Measurements from ENCODE around the gene TMPRSS5.
"Not testable (repeated sequence)": the region's sequence is repeated elsewhere in the genome, so short reads cannot be mapped to it uniquely, and the experiment has no call there.

Gene TMPRSS5

DNA sequence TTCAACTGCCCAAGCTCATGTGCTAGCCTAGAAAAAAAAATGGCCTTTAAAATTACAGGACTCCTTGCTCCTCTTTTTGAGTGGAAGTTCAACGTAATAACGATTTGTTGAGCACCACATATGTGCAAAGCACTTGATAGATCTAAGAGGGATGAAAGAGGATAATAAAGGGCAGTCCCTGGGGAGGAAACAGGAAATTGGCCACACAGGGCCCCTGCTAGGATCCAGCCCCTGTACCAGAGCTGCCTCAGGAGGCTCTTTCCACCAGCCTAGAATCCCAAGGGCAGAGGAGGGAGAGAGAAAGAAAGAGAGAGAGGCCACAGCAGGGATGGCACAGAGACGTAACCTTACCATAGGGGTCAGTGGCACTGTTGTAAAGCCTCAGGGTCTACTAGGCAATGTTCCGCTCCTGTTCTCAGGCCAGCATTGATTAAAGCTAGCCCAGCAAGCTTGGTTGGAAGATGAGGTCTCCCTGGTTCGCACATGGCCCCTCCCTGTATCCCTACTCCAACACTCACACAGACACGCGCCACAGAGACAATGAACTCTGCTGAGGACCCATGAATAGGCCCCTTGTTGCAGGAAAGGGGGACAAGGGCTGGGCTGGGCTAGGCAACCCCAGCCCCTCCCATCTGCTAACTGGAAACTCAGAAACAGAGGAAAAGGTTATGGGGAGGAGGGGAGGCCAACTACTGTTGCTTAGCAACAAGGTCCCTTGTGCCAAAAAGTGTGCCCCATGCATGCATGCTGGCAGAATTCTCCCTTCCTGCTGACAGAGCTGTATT, at the start of gene TMPRSS5:
TSS of gene TMPRSS5 (minus strand) at position 438 of the 785 bp plus-strand sequence. CDS start at position 354, 84 bp downstream.
- DNase-seq (ENCODE audit: low read depth), result no peak

DNA sequence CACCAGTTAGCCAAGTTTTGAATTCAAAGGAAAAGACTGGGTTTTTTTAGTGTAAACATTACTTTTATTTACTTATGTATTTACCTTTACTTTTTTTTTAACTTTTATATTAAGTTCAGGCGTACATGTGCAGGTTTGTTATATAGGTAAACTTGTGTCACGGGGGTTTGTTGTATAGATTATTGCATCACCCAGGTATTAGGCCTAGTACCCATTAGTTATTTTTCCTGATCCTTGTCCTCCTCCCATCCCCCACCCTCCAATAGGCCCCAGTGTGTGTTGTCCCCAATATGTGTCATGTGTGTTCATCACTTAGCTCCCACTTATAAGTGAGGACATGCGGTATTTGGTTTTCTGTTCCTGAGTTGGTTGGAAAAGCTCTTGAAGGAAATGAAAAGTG, 46.8 kb upstream of the TMPRSS5 start:
- DNase-seq (ENCODE audit: low read depth), result no peak

DNA sequence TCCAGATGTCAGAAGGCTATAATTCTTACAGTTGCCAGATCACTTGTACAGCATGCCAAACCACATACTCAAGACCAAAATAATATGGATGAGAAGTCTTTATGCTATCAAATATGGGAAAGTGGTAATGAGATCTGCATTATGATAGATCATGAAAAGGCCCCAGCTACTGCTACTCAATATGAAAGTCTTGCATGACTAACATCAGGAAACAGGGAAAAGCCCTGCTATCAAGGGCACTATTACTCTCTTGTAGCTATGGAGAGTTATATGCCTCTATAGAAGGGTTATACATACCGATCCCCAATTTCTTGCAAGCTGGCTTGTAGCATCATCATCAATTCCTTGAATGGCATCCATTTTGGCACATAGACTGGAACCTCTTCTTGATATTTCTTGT, 30.2 kb upstream of the TMPRSS5 start:
- no peak for DNase-seq (ENCODE audit: low read depth)

DNA sequence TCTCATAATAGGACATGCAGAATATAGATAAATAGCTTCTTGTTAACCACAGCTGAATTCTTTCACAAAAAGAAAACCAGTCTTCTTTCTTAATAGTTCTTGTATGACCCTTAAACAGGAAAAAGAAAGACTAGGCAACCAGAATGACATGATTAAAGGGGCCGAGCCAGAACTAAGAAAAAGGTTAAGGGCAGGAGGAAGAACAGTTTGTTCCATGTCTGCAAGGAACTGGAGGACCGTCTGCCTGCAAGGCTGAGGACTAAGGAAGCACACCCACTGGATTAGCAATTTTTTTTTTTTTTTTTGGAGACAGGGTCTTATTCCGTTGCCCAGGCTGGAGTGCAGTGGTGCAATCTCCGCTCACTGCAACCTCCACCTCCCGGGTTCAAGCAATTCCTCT, 26.0 kb upstream of the TMPRSS5 start:
- DNase-seq (ENCODE audit: low read depth), result no peak

DNA sequence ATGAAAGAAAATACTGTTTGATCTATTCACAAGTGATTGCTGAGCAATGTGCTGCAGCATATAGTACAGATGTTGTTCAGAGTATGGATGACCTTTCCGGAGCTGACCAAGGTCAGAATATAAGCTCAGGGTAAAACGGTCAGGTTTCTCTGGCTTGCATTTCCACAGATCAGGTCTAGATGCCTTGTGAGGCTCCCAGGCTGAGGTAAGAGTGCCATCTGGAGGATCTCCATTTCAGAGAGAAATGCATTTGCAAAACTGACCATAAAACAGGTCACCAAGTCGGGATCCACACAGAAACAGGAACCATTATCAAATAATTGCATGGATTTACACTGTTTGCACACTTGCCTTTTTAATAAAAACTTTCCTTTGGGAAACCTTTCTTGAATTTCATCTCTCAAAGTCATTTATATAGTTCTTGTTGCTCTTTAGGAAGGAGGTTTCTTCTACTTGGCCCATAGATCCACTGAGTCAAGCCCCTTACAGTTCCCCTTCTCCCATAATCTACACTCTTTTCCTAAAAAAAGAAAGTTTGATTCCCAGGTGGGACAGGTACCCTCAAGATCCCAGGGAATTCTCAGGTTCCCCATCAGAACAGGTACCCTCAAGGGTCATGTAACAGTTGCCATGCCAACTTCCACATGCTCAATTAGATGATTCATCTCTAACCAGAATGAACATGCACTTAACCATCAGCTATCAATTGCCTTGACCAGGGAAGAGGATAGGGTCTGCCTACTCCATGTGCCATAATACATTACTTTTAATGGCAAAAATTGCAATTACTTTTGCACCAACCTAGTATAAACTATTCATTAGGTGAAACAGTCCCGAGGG, 25.0 kb upstream of the TMPRSS5 start:
- DNase-seq (ENCODE audit: low read depth), result no peak

DNA sequence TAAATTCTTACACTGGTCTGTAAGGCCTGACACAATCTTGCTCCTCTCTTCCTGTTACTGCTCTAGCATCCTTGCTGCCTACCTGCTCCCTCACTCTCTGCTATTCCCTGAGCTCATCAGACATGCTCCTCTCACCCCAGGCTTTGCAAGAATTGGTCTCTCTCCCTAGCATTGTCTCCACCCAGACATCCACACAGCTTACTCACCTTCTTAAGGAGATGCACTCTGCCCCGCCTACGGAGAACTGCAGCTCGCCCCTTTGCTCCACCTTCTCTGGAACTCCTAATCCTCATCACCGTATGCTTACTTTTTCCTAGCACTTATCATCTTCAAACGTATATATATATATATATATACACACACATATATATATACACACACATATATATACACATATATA, 23.3 kb upstream of the TMPRSS5 start:
- no peak for DNase-seq (ENCODE audit: low read depth)

DNA sequence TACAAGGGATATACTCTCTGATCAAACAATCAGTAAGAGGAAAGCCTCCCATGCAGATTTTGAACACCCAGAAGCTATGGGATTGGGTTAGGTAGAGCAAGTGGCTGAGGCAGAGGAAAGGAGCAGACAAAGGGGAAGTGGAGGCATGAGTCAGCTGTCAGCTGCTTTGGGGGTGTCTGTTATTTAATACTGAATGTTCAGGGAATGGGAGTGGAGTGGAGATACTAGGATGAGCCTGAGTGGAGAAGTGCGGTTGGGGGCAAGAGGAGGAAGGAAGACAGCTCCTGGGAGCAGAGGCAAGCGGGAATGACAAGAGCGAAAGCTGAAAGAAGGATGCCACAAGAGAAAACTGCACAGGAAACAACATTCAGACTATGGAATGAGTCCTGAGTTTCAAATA, 22.7 kb upstream of the TMPRSS5 start:
- DNase-seq (ENCODE audit: low read depth), result no peak

DNA sequence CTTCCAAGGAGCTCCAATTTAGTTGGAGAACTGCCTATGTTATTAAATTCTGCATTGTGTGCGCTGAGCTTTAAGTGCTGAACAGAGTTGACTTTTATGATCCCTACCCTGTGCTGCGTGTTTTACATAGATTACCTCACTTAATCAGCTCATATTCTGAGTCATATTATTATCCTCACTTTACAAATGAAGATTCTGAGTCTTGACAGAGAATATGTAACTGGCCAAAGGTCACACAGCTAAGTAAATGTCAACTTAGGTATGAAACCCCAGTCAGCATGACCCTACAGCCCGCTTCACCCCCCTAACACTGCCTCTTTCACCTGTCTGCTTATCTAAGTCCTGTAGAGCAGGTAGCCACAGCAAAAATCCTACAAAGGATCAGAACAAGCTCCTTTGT, 19.8 kb upstream of the TMPRSS5 start:
- no peak for DNase-seq (ENCODE audit: low read depth)

DNA sequence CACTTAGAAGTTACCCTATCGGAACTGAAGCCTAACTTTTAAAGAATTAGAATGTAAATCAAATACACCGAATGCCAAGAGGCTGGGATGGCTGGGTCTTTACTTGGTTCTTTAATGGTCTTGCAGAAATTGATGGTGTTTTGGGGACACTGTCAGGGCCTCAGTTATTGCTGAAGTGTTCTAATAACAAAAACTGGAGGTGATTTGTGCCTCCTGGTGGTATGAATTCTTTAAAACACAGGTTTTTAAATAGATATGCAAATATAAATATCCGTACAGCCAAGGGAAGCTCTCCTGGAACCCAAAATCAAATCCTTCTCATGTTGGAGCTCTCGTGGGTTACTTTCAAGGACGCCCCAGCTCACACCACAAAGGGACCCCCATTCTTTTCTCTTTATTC, 19.3 kb upstream of the TMPRSS5 start:
- DNase-seq (ENCODE audit: low read depth), result no peak

DNA sequence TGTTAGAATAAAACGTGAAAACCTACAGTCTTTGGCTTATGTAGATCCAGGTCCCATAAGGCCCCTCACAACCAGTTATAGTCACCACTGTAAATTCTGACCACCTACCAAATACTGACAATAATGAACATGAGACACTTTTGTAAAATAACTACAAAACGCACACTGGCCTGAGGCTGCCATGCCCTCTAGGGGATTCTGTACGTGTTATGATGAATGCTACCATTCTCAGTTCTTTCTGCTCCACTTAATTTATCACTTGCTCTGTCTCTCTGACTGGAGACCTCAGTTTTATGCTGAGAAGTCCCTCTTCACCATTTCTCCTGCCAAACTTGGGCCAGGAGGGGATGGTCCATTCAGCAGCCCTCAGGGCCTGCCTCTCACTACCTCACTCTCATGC, 18.7 kb upstream of the TMPRSS5 start:
- DNase-seq (ENCODE audit: low read depth), result no peak

DNA sequence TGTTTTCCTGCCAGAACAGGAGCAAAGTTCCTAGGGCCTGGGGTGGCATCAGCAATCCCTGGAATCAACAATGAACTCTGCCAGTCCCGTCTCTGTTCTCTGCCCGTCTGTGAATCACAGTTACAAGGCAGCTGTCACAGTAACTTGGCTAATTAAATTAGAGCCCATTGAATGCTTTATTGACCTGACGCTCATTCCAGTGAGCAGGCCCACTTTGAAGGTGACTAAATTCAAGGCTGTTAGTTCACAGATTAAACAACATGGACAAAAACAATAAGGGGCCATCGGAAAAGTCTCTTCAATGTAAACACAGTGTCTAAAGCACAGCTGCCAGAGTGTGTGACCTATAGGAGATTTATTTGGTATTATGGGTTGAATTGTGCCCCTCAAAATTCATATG, 17.7 kb upstream of the TMPRSS5 start:
- DNase-seq (ENCODE audit: low read depth), result no peak

DNA sequence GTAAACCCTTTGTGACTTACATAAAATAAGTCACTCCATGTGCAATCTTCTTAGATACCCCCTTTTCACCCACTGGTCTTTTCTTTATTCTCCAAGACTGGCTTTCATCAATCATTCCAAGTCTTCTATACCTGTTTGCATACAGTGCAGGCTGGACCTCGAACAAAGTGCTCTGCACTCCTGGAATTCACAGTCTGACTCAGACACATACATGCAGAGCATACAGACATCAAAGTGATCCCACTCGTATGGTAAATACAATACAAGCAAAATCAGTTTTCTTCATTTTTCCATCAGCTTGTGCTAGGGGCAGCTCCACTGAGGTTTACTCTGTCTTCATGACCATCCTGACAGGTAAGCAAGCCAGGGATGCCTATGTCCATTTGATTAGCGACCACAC, 16.8 kb upstream of the TMPRSS5 start:
- DNase-seq (ENCODE audit: low read depth), result no peak

DNA sequence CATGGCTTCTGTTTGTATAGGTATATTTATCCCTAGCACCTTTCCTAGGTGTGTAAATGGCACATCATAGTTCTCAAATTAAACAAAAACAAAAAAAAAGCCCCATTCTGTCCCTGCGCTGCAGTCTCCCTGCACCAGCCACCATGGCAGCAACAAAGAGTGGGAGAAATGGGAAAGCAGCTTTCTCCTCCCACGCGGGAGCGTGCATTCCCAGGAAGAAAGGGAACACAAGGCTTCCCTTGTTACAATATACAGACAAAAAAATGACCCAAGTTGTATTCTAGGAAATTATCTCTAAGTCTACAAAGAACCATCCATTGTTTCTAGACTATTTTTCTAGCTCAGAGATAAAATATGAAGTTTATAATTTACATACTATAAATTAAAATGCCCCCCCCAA, 16.1 kb upstream of the TMPRSS5 start:
- DNase-seq (ENCODE audit: low read depth), result no peak

DNA sequence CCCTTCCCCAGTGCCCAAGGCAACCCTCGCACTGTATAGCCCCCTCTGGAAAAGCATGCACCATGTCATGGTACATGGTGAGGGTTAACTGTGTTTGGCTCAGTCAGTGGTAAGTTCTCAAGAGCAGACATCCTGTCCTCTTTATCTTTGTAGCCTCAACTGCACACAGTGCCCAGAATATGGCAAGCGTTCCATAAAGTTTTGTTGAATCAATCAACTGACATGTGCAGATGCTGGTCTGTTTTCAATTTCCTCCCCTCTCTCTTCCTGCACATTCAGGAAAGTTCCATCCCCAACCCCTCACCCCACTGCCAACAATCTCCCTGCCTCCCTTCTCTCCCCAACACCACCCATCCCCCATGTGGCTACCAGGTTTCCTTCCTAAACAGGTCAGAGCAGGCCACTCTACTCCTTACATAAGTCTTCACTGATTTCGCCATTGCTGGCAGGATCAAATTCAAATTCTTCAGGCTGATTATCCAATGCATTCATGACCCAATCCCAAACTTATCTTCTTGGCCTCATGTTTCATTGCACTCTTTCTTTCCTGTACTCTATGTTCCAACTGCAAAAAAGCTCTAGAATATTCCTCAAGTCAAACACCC, 15.5 kb upstream of the TMPRSS5 start:
- DNase-seq (ENCODE audit: low read depth), result no peak

DNA sequence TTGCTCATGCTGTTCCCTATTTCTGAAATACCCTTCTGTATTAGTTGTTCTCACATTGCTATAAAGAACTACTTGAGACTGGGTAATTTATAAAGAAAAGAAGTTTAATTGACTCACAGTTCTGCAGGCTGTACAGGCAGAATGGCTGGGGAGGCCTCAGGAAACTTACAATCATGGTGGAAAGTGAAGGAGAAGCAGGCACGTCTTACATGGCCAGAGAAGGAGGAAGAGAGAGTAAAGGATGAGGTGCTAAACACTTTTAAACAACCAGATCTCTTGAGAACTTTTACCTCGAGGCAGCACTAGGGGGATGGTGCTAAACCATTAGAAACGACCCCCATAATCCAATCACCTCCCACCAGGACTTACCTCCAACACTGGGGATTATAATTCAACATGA, 14.4 kb upstream of the TMPRSS5 start:
- DNase-seq (ENCODE audit: low read depth), result not testable (repeated sequence)

DNA sequence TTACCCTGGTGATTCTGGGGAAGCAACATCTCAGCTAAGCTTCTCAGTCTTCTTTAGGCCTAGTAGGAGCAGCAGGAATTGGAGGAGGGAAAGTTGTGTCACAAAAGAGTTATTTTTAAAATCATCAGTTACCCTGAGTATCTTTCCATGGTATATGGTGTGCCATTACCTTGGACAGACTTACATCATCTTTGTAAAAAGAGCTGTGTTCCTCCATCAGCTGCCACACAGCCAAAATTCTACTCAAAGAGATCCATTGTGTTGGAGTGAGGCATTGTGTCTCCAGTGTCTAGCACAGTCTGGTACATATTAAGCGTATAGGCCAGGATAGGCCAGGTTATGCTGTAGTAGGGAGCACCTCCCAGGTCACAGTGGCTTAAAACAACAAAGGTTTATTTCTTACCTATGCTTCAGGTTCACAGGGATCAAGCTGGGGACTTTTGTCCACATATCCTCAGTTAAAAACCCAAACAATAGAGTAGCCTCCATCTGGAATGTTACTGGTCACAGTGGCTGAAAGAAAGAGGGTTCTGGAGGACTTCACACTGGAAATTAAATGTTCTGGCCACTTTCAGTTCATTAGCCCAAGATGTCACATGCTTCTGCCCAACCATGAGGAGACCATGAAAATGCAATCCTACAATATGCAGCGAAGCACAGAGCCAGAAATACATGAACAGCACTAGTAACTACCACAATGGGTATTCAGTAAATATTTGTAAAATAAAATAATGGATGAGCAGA, 9.9 kb upstream of the TMPRSS5 start:
- no peak for DNase-seq (ENCODE audit: low read depth)

DNA sequence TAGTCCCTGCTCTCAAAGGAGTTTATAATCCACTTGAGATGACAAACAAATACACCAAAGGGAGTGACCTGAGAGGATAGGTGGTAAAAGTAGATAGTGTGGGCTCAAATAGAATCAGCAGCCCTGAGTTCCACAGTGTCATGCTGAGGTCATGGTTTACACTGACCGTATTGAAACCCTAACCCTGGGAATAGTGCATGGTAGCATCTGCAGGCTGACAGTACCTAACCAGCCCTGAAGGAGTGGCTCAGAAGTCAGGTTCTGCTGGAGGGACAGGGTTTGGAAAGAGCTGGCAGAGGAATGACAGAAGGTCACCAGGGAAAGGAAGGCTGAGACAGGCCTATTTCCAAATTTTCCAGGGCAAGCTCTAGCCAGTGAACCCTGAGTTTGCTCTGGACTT, 9.2 kb upstream of the TMPRSS5 start:
- no peak for DNase-seq (ENCODE audit: low read depth)

DNA sequence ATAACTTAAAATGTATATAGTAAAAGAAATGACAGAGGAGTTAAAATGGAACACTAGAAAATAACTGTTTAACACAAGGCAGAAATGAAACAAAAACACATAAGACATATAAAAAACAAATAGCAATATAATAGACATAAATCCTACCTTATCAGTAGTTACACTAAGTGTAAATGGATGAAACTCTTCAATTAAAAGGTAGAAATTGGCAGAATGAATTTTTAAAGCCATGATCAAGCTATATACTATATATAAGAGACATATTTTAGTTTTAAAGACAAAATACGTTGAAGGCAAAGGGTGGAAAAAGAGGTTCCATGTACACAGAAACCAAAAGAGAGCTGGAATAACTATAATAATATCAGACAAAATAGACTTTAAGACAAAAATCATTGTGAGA, 4.9 kb upstream of the TMPRSS5 start:
- no peak for DNase-seq (ENCODE audit: low read depth)

DNA sequence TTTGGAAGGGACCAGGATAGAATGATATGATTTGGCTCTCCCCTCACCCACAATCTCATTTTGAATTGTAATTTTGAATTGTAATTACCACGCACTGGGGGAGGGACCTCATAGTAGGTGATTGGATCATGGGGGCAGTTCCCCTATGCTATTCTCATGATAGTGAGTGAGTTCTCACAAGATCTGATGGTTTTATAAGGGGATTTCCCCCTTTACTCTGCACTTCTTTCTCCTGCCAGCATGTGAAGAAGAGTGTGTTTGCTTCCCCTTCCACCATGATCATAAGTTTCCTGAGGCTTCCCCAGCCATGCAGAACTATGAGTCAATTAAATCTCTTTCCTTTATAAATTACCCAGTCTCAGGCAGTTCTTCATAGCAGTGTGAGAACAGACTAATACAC, 2.6 kb downstream of the TMPRSS5 start:
- DNase-seq (ENCODE audit: low read depth), result not testable (repeated sequence)

DNA sequence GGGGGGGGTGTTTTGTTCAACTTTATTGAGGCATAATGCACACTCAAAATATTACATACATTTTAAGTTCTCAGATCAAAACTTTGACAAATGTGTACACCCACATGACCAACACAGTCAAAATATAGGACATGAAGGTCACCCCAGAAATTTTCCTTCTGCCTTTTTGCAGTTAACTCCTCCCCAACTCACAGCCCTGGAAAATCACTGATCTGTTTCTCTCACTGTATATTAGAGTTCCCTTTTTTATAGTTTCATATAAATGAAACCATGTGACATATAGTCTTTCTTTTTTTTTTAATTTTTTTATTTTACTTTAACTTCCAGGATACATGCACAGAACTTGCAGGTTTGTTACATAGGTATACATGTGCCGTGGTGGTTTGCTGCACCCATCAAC, 4.6 kb downstream of the TMPRSS5 start:
- no peak for DNase-seq (ENCODE audit: low read depth)

DNA sequence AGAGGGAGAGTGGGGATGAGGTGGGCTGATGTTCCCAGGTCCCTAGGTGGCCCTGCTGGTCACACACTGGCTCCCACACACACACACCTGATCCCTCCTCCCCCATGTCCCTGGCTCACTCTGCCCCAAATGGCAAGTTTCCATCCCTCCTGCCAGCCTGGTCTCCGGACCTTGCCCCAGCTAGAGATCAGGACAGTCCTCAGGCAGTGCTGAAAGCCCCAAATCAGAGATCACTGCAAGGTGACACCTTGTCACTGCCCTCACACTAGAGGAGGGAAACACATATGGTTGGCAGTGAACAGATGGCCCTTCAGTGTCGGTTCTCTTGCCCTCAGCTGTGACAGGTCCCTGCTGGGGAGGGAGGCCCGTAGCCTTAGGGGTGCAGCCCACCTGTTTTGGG, 7.6 kb downstream of the TMPRSS5 start:
- DNase-seq (ENCODE audit: low read depth), result no peak

DNA sequence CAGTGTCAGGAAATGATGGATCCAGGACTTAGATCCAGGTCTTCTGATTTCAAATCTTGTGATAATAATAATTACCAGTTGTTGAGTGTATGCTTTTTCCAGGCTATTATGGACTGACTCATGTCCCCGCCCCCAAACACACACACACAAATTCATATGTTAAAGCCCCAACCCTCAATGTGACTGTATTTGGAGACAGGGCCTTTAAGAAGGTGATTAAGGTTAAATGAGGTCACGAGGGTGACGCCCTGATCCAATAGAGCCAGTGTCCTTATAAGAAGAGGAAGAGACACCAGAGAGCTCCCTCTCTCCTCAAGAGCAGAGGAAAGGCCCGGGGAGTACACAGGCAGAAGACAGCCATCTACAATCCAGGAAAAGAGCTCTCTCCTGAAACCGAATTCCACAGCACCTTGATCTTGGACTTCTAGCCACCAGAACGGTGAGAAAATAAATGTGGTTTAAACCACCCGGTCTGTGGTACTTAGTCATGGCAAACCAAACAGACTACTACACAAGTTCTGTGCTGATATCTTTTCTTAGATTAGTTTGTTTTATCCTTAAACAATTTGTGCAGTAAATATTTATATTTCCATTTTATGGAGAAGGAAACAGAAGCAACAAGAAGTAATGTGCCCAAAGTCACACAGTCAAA, 8.2 kb downstream of the TMPRSS5 start:
- DNase-seq (ENCODE audit: low read depth), result no peak

Data from stimulated activated CD8-positive, alpha-beta memory T cell treated with anti-CD3 and anti-CD28 coated beads, Interleukin-7, amount 100 ng/mL, for 24 hours (primary cell).